C4-2B (cell line): ENCODE measurements around the gene ZFAND3.

Source experiments
- H3K27ac ChIP-seq: fragments of 450-650 bp; 2 replicates; pipeline ENCODE4 v1.5.1; 2017
- ZFX ChIP-seq: fragments of 450-650 bp; IDR thresholded peaks from 2 replicates; pipeline ENCODE4 v1.6.1; 2017
- TF ChIP-seq, protein P1 (sequence below): fragments of 450-650 bp; conservative IDR thresholded peaks from 2 replicates; pipeline ENCODE4 v1.5.1; 2017; ENCODE audit warnings: mild to moderate bottlenecking

Gene ZFAND3

DNA sequence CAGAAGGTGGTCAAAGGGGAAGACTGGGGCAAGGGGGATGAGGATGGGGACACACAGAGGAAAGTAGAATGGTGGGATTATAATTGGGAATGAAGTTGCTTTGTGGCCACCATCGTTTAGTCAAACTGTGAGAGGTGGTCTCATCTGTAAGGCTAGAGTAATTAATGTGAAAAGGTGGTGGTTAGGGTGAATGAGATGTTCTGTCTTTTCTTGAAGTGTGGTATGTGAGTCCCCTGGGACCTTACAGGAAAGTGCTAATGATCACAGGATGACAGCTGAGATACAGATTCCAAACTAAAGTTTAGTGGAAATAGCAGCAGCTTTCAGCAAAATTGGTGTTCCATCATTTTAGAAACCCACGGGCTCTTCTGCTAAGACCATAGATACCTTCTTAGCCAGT is 10.7 kb downstream of the ZFAND3 start:
- H3K27ac ChIP-seq = no peak overlapping the region
- TF ChIP-seq, protein P1, sequence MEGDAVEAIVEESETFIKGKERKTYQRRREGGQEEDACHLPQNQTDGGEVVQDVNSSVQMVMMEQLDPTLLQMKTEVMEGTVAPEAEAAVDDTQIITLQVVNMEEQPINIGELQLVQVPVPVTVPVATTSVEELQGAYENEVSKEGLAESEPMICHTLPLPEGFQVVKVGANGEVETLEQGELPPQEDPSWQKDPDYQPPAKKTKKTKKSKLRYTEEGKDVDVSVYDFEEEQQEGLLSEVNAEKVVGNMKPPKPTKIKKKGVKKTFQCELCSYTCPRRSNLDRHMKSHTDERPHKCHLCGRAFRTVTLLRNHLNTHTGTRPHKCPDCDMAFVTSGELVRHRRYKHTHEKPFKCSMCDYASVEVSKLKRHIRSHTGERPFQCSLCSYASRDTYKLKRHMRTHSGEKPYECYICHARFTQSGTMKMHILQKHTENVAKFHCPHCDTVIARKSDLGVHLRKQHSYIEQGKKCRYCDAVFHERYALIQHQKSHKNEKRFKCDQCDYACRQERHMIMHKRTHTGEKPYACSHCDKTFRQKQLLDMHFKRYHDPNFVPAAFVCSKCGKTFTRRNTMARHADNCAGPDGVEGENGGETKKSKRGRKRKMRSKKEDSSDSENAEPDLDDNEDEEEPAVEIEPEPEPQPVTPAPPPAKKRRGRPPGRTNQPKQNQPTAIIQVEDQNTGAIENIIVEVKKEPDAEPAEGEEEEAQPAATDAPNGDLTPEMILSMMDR = no peak
- no peak for TF ChIP-seq ZFX

DNA sequence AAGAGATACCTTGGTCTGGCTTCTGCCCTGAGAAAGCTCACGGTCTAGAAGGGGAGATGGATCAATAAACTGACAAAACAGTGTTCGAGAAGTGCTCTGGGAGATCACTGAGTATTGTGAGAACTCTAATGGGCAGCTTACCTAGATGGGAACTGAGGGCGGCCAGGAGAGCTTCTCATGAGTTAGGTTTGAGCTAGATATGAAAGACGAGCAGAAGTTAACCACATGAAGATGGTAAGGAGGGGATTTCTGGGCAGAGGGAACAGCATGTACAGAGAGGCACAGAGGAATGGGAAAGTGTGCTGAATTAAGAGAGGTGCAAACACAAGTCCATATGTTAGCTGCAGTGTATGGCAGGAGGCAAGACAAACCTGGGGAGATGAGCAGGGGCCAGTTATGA is 11.9 kb downstream of the ZFAND3 start:
- TF ChIP-seq ZFX = no peak
- TF ChIP-seq, protein P1 = no peak
- no peak overlapping the region for H3K27ac ChIP-seq

DNA sequence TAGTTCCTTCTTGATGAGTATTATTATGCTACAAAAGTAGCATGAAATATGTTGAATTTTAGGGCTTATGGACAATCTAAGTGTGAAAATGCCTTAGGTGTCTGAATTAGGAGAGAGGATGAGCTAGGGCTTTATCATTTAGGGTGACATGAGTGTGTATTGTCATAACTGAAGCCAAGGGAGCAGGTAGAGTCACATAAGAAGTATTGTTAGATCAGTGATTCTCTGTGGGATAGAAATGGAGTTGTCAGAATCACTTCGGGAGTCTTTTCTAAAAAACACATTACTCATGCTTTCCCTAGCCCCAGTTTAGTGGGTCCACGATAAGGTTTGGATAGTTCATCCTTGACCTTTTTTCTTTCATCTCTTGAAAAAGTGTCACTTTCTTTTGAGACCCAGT is 16.4 kb downstream of the ZFAND3 start:
- TF ChIP-seq ZFX = no peak
- TF ChIP-seq, protein P1 = no peak
- H3K27ac ChIP-seq = no peak overlapping the region

DNA sequence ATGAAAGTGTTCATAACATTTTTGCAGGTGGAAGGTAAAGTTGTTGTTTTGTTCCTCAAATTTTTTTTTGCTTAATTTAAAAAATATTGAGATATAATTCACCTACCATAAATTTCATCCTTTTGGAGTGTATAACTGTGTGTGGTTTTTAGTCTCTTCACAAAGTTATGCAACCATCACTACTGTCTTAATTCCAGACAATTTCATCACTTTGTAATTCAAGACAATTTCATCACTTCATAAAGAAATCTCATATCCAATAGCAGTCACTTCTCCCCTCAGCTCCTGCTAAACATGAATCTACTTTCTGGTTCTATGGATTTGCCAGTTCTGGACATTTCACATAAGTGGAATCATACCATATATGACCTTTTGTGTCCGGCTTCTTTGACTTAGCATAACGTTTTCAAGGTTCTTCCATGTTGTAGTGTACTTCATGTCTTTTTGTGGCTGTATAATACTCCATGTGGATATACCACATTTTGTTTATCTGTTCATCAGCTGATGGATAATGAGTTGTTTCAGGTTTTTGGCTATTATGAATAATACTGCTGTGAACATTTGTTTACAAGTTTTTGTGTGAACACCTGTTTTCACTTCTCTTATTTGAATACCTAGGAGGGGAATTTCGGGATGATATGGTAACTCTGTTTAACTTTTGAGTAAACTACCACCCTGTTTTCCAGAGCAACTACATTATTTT is 18.8 kb downstream of the ZFAND3 start:
- TF ChIP-seq, protein P1 = no peak
- no peak for TF ChIP-seq ZFX
- no peak overlapping the region for H3K27ac ChIP-seq

DNA sequence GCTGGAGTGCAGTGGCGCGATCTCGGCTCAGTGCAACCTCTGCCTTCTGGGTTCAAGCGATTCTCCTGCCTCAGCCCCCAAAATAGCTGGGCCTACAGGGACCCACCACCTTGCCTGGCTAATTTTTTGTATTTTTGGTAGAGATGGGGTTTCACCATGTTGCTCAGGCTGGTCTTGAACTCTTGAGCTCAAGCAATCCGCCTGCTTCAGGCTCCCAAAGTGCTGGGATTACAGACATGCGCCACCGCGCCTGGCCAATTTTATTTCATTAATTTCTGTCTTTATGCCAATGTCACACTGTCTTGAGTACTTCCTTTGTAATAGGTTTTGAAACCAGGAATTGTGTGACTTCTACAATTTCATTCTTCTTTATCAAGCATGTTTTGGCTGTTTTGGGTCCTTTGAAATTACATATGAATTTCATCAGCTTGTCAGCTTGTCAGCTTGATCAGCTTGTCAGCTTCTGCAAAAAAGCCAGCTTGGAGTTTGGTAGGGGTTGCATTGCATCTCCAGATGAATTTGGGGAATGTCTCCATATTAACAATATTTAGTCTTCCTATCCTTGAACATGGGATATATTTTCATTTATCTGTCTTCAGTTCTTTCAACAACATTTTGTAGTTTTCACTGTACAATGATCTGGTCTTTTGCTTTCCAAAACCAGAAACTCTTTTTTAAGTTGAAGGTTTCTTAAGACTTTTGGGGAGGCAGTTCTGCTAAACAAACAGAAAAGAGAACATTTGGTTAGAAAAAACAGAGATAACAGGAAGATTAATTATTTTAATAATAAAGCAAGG is 20.8 kb downstream of the ZFAND3 start:
- H3K27ac ChIP-seq = no peak overlapping the region
- TF ChIP-seq, protein P1 = no peak
- no peak for TF ChIP-seq ZFX

DNA sequence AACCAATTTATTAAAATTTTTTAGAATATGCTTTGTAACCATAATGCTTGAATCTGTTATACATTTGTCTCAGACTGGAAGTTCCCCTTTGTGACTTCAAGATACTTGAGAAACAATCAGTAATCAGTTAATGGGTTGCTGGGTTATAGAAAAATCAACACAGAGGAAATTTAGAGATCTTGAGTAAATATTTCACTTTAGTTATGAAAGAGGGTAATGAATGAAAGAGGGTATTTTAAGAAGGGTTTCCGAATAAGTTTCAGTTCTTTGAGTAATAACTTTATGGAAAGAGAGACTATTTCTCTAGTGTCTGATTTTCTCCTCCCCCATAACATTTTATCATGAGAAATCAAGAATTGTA is 21.4 kb downstream of the ZFAND3 start:
- no peak overlapping the region for H3K27ac ChIP-seq
- TF ChIP-seq, protein P1 = no peak
- TF ChIP-seq ZFX = no peak

DNA sequence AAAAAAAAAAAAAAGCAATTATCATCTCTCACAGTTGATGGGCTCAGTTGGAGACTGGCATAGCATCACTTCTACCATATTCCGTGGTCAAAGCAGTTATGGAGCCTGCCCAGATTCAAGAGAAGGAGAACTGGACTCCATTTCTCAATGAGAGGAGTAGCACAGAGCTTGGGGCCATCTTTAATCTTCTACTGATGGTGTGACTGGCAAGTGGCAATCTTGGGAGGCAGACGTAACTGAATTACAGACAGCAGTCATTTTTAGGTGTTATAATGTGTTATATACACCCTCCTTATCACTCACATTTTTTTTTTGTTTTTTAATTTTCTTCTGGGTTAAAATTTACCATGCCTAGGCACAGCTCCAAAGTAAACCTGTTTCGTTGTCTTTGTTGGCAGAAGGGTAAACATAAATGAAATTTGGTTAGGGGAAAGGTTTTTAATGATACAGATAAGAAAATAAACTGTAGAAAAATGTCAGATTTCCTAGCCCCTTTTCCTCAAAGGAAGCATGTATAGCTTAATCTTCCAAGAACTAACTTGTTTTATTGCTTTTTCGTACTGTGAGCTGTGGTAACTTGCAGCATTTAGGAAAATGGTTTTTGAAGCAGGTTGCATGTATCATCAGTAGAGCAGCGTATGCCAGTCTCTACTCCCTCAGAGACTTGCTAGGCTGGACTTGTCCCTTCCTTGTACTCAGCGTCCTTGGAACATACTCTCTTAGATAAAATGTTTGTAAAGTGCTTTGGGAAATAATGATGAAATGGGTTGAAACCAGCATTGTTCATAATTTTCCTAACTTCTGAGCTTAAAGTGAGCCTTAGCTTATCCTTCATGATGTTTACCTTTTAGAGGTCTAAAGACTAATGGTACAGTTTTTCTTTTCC is 25.7 kb downstream of the ZFAND3 start:
- peak overlapping the region; percentile 57 for H3K27ac ChIP-seq
- no peak for TF ChIP-seq ZFX
- TF ChIP-seq, protein P1 = no peak
